Stomach smooth muscle (tissue), 2 donors: ENCODE measurements around the gene PLK1.
A peak's percentile ranks its signal among the peaks of the same experiment; 100 is the strongest.
"Not testable (repeated sequence)": the region's sequence is repeated elsewhere in the genome, so short reads cannot be mapped to it uniquely, and the experiment has no call there.

ENCODE experiments used
- H3K27ac ChIP-seq: one replicate; pipeline ENCODE4 v1.7.0; 2013; ENCODE audit warnings: mild to moderate bottlenecking, low read length, inconsistent platforms
- H3K27me3 ChIP-seq, 2 donors: one replicate each; pipeline ENCODE4 v1.7.0; 2013; ENCODE audit warnings: low read length in 2 of 2; ENCODE audit not compliant: insufficient read depth in 2 of 2, control insufficient read depth in 1 of 2
- H3K36me3 ChIP-seq, 2 donors: one replicate each; pipeline ENCODE4 v1.7.0; 2013; ENCODE audit warnings: low read length in 2 of 2; ENCODE audit not compliant: control insufficient read depth in 2 of 2, insufficient read depth in 2 of 2
- H3K4me1 ChIP-seq: one replicate; pipeline ENCODE4 v1.7.0; 2013; ENCODE audit warnings: low read length; ENCODE audit not compliant: control insufficient read depth, insufficient read depth
- H3K4me3 ChIP-seq, 2 donors: one replicate each; pipeline ENCODE4 v1.7.0; 2013; ENCODE audit warnings: low read length in 2 of 2
- H3K9ac ChIP-seq, 2 donors: one replicate each; pipeline ENCODE4 v1.7.0; 2013; ENCODE audit warnings: low read length in 2 of 2, mild to moderate bottlenecking in 1 of 2
- H3K9me3 ChIP-seq, 2 donors: one replicate each; pipeline ENCODE4 v1.7.0; 2013; ENCODE audit warnings: low read length in 2 of 2; ENCODE audit not compliant: control insufficient read depth in 2 of 2
- donor health status: healthy.
- donor health status: Pancreatic carcinoma.

Gene PLK1

DNA sequence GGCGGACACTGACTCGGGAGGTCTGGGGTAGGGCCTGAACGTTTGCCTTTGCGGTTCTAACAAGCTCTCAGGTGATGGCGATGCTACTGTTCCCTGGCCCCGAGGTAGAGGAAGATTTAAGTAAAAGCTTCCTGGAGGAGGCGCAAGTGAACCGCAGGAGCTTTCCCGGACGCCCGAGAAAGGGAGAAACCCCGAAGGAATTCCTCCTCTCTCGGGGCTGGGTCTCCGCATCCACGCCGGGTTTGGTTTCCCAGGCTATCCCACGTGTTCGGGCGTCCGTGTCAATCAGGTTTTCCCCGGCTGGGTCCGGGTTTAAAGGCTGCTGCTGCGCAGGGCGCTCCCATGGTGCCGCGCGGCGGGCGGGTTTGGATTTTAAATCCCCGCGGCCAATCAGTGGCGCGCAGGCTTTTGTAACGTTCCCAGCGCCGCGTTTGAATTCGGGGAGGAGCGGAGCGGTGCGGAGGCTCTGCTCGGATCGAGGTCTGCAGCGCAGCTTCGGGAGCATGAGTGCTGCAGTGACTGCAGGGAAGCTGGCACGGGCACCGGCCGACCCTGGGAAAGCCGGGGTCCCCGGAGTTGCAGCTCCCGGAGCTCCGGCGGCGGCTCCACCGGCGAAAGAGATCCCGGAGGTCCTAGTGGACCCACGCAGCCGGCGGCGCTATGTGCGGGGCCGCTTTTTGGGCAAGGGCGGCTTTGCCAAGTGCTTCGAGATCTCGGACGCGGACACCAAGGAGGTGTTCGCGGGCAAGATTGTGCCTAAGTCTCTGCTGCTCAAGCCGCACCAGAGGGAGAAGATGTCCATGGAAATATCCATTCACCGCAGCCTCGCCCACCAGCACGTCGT, at the start of gene PLK1:
TSS of gene PLK1 (plus strand) at position 460 of the 844 bp plus-strand sequence. CDS start at position 504, 44 bp downstream.
- Histone ChIP-seq H3K36me3 (peaks cover 10 to 14% of the 10 kb centered on the region in 2 donors), H3K27ac (no peak within 1 kb of the TSS), H3K4me1 (peaks cover 13% of the 10 kb centered on the region), H3K4me3 (peak within 1 kb of the TSS; percentile 70 to 73), H3K9me3 (no peaks in the 10 kb centered on the region), H3K9ac (peak within 1 kb of the TSS; percentile 39 to 55), H3K27me3 (no peaks in the 10 kb centered on the region)

DNA sequence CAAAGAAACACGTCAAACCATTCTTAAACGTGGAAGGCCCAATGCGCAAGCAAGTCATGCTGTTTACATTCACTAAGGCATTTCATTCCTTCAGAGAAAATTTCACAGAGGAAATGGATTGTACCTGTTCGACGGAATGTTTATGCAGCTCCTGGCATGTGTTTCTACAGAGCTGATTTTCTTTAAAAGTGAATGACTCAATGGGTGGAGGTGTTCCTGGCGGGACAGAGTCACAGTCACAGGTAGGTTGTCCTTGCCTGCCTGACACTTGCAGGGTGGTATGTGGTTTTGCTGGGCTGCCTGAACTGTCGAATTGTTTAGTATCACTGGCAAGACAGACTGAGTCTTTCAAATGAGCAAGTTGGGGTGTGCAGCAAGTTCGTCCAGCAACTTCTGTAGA, 49.2 kb upstream of the PLK1 start:
- H3K27ac ChIP-seq, result no peak overlapping the region
- no peak overlapping the region for H3K9ac ChIP-seq
- peaks cover 25% of the 10 kb centered on the region in 2 donors for H3K36me3 ChIP-seq
- H3K9me3 ChIP-seq, result no peaks in the 10 kb centered on the region
- no peaks in the 10 kb centered on the region for H3K4me1 ChIP-seq
- H3K4me3 ChIP-seq, result no peak overlapping the region
- H3K27me3 ChIP-seq, result no peaks in the 10 kb centered on the region

DNA sequence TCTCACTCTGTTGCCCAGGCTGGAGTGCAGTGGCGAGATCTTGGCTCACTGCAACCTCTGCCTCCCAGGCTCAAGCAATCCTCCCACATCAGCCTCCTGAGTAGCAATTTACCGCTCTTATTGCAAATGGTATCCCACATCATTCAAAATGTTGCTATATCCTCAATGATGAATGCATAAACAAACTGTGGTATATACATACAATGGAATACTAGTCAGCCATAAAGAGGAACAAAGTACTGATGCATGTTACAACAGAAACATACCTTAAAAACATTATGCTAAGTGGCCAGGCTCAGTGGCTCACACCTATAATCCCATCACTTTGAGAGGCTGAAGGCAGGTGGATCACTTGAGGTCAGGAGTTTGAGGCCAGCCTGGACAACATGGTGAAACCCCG, 46.8 kb upstream of the PLK1 start:
- not testable (repeated sequence) for H3K9ac ChIP-seq, H3K27me3 ChIP-seq, H3K4me3 ChIP-seq, H3K9me3 ChIP-seq, H3K4me1 ChIP-seq, H3K27ac ChIP-seq
- peaks cover 25 to 26% of the 10 kb centered on the region in 2 donors for H3K36me3 ChIP-seq

DNA sequence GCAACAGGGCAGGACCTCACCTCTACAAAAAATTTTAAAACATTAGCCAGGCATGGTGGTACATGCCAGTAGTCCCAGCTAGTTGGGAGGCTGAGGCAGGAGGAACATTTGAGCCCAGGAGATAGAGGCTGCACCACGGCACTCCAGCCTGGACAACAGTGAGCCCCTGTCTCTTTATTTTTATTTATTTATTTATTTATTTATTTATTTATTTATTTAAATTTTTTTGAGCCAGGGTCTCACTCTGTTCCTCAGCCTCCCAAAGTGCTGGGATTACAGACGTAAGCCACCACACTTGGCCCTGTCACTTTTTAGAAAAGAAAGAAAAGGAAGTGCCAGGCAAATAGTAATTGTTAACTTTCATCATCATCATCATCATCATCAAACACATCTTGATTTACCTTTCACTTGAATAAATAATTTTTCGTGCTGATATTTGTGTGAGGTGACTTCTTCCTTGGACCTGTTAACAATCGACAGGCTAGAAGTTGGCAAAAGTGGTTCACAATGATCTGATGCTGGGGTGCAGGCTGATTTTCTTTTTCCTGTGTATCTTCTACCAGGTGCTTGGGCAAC, 44.1 kb upstream of the PLK1 start:
- H3K9me3 ChIP-seq, result no peaks in the 10 kb centered on the region
- peaks cover 17 to 20% of the 10 kb centered on the region in 2 donors for H3K36me3 ChIP-seq
- no peak overlapping the region for H3K4me3 ChIP-seq
- H3K27me3 ChIP-seq, result no peaks in the 10 kb centered on the region
- H3K27ac ChIP-seq, result no peak overlapping the region
- H3K9ac ChIP-seq, result no peak overlapping the region
- no peaks in the 10 kb centered on the region for H3K4me1 ChIP-seq

DNA sequence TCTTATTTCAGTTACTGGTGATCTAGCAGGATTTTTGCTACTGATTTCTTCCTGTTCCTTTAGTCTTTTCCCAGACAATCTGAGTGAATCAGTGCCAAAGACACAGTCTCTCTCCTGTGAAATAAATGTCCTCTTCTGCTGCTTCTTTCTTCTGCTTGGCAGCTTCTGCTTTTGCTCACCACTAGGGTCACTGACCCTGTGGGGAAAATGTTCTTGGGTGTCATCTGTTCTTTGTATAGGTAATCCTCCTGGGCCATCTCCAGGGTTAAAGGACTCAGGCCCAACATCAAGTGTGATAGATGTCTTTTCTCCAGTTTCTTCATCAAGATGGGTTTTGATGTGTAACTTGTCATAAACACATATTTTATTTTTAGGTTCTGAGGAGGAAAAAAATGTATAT, 42.7 kb upstream of the PLK1 start:
- H3K9ac ChIP-seq, result no peak overlapping the region
- H3K4me1 ChIP-seq, result peaks cover 3% of the 10 kb centered on the region
- H3K9me3 ChIP-seq, result no peaks in the 10 kb centered on the region
- H3K4me3 ChIP-seq, result no peak overlapping the region
- no peak overlapping the region for H3K27ac ChIP-seq
- H3K36me3 ChIP-seq, result peaks cover 13 to 15% of the 10 kb centered on the region in 2 donors
- no peaks in the 10 kb centered on the region for H3K27me3 ChIP-seq

DNA sequence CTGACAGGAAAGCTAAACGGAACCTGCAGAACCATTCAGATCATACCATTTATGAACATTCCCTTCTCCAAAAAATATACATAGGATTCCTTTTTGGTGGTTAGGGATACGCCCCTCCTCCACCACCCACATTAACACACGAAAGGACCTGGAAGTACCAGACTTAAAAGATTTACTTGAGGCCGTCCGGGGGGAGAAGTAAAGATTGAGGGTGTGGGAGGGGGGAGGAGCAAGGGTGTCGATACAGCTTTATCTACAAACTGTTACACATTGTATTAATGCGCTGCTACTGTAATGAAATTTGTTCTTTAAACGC, 38.1 kb upstream of the PLK1 start:
- H3K36me3 ChIP-seq, result peaks cover 4 to 9% of the 10 kb centered on the region in 2 donors
- peak overlapping the region; percentile 97 to 98 for H3K9ac ChIP-seq
- no peaks in the 10 kb centered on the region for H3K27me3 ChIP-seq
- H3K9me3 ChIP-seq, result no peaks in the 10 kb centered on the region
- peak overlapping the region; percentile 95 to 99 for H3K4me3 ChIP-seq
- peaks cover 9% of the 10 kb centered on the region for H3K4me1 ChIP-seq
- H3K27ac ChIP-seq, result peak overlapping the region; percentile 73

DNA sequence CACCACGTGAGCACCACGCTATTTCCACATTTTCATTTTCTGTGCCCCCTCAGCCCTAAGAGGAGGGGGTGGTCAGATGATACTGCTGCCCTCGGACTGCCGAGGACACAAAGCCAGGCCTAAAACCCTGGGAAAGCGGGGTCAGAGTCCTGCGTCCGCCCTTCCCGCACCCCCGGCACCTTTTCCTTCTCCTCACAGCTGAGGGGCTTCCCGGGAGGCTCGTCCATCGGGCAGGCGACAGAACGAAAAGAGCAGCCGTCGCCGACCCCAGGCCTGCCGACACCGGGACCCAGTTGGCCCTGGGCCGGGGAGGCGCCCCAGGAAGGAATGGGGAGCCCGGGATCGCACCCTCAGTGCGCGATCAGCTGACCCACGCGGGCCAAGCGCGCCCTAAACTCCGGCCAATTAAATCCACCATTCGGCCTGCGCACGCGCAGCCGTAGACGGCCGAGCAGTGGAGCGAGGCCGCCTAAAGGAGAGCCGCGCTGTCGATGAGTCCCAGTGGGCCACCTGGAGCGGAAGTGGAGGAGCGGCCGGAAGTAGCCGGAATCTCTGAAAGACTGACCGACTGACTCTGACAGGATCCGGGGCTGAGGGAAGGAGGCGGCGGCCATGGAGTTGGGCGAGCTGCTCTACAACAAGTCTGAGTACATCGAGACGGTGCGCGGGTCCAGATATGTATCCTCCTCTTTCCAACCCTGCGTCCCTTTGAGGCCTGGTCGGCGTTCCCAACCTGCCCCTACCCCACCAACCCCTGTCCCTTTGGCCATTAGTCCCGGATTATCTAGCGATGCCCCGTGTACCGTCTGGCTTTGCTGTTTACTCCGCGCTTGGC, 37.5 kb upstream of the PLK1 start, which contains the start of the genes DCTN5 and PALB2:
TSS of gene DCTN5 (plus strand) at position 536 of the 835 bp plus-strand sequence. CDS start at position 613, 77 bp downstream.
TSS of gene PALB2 (minus strand) at position 380 of the 835 bp plus-strand sequence. CDS start at position 227, 153 bp downstream.
- H3K27ac ChIP-seq, result peak within 1 kb of the TSS; percentile 73

DNA sequence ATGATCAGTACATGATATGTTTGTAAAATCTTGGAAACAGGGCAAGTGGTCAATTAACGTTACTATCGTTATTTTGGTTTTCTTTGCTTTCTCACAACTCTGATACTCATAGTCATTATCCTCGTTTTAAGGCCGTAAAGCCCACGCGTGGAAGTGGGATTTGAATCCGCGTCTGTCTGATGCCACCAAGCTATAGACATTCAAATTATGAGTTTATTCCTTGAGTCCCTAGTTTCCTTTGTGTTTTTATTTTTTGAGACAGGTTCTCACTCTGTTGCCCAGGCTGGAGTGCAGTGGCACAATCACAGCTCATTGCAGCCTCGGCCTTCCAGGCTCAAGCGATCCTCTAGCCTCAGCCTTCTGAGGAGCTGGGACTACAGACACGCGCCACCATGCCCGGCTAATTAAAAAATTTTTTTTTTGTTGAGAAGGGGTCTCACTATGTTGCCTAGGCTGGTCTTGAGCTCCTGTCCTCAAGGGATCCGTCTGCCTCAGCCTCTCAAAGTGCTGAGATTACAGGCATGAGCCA, 36.4 kb upstream of the PLK1 start:
- Histone ChIP-seq H3K9me3 (no peaks in the 10 kb centered on the region), H3K9ac (peak overlapping the region; percentile 66 to 97), H3K27me3 (no peaks in the 10 kb centered on the region), H3K4me1 (peaks cover 9% of the 10 kb centered on the region), H3K36me3 (peaks cover 0 to 7% of the 10 kb centered on the region in 2 donors), H3K4me3 (peak overlapping the region; percentile 95 to 99), H3K27ac (no peak overlapping the region)

More for the DNA sequence above, 37.5 kb upstream of the PLK1 start, which contains the start of the genes DCTN5 and PALB2:
- Histone ChIP-seq H3K9me3 (no peaks in the 10 kb centered on the region), H3K4me3 (peak within 1 kb of the TSS; percentile 95 to 99), H3K27me3 (no peaks in the 10 kb centered on the region), H3K36me3 (peaks cover 0 to 7% of the 10 kb centered on the region in 2 donors), H3K4me1 (peaks cover 9% of the 10 kb centered on the region), H3K9ac (peak within 1 kb of the TSS; percentile 97 to 98)

DNA sequence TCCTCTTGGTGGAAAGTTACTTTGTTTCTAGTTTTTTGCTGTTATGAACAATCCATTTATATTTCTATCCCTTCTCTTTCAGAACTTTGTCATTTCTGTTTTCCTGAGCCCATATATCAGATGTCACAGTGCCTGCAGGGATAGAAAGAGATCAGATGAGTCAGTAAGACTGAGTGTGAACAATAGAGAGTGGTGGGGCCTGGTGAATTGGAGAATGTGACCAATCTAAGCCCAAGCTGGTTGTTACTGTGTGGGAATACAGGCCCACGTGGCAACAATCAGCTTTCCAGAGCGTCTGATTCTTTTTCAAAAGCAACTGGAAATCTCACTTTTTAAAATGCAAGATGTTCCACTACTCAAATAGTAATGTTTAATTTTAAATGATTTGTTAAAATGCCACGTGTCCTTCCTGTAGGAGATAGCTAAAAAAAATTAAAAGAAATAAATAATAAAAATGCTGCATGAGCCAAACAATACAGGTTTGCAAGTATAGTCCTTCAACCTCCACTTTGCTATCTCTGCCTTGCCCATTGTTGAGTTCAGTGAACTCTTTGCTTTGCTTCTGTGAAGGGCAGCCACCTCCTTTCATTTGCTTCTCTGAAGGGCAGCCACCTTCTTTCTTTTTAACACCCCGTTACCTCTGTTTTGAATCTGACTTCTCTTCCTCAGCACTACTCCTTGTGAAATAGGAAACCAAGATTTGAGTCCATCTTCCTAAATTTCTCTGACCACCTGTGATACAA, 27.8 kb upstream of the PLK1 start:
- Histone ChIP-seq H3K27ac (no peak overlapping the region), H3K9me3 (no peaks in the 10 kb centered on the region), H3K4me3 (no peak overlapping the region), H3K36me3 (peaks cover 3 to 7% of the 10 kb centered on the region in 2 donors), H3K27me3 (no peaks in the 10 kb centered on the region), H3K4me1 (no peaks in the 10 kb centered on the region), H3K9ac (no peak overlapping the region)
